ENCODE data around the gene SULT2B1.

SULT2B1 gene

DNA sequence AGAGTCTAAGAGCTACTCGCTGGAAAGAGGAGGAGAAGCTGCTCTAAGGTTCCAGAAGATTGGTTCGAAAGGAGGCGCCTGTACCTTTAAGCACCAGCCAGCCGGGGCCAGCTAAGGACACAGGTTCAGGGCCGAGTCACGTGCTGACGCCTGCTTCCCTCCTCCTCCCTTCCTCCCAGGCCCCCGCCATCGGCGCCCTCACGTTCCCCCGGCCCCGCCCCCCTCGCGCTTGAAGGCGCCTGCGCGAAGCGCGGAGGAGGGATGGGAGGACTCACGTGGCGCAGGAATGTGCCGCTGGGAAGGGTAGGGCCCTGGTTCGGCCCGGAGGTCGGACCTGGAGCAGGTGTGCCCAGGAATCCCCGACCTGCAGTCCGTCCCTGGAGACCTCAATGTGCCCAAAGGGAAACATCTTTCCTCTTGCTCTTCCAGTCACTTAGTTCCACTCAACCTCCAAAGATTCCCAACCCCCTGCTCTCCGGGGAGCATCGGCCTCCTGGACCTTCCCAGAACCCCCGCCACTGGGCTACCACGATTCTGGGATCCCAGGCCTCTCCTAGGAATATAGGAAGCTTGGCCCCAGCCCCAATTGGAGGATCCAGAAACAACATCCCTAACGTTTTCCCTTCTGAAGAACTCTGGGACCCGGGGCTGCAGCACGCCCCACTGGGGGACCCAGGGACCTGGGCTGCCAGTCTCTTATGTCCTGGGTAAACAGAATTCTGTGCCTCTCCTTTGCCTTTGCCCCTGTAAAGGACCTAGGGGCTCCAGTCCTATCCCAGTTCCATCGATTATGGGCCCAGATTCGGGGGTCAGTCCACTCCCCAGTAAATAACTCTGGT, 82.7 kb downstream of the SULT2B1 start:
- peak; percentile 88 for DNase-seq (ENCODE audit: low read depth)

DNA sequence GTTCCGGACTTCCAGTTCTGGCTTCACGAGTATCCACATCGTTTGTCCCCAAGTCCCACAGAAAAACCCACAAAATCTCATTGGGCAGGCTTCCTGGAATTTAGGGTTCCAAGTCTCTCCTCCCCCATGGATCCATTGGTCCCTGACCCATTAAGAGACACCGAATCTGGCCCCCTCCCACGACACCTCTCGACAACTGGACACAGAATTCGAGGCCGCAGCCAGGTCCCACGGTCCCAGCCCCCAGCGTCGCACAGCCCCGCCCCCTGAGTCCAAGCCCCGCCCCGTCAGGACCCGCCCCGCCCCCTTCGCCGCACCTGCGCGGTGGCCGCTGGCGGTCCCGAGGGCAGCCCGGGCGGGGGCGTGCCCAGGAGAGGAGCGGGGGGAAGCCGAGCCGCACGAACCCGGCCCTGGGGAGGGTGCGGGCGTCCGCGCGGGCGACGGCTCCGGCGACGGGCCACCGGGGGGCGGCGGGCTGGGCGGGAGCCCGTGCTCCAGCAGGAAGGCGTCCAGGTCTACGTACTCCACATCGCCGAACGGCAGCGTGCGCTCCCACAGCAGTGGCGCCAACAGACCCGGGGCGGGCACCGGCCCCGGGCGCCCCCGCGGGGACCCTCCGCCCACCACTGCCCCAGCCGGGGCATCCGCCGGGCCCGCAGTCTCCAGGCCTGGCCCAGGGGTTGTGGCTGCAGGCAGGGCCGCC, 83.4 kb downstream of the SULT2B1 start:
- DNase-seq (ENCODE audit: low read depth), result peak; percentile 74

DNA sequence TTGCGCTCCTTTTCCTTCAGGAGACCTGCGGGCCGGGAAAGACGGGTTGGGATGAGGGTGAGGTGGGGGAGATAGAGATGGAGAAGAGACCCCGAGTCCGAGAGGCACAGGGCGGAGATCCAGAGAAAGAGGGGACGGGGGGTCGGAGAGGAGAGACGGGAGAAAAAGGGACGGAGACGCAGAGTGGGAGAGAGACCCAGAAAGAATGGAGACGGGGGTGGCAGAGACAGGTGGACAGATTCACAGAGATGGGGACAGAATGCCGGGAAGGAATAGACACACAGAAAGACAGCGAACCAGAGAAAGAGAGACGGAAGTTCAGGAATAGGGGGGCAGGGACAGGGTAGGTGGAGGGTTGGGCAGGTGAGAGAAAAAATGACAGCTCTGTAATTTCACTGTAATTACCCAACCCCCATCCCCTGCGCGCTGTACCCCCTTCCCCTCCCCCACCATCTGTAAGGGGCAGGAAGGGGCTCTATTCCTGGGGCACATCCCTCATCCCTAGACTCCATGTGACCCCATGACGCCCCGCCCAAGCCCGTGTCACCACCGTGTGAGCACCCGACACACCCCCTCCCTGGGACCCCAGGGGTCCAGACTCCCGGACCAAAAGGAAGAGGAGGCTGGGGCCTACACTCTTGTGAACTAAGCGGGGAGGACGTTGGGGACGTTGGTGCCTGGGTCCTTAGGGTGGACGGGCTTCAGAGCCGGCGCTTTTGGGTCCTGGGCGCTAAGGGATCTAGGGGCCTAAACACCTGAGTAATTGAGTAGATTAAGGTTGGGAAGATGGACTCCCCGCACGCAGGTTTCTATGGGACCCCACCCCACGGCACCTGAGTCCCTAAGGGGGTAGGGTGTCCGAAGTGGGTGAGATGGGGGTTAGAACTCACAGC, 84.2 kb downstream of the SULT2B1 start:
- no peak for DNase-seq (ENCODE audit: low read depth)

DNA sequence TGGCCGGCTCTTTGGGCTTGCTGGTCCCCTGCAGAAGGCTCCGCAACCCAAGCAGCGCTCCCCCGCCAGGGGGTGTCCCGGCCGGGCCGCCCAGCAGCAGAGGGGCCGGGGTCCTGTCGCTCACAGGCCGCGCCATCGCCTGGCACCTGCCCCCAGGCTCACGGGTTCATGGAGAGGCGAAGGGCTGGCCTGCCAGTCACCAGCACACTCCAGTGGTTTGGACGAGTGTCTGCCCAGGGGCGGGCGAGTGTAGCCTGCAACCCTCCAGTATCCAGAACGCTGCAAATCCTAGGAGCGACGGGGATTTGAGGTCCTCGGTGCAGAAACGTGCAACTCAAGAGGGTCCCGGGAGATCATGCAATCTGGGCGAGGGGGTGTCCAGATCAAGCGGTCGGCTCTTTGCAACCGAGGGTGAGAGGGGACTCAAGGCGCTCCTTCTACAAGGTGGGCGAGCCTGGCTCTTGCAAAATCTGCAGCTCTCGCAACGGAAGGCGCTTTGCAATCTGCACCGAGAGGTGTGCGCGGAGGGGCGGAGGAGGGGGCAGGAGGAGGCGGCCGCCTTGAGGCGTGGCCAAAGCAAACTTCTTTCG, 85.0 kb downstream of the SULT2B1 start, which contains the start of gene DBP:
TSS of gene DBP (minus strand) at position 521 of the 590 bp plus-strand sequence. CDS start at position 136, 385 bp downstream.
- DNase-seq (ENCODE audit: low read depth), result no peak

DNA sequence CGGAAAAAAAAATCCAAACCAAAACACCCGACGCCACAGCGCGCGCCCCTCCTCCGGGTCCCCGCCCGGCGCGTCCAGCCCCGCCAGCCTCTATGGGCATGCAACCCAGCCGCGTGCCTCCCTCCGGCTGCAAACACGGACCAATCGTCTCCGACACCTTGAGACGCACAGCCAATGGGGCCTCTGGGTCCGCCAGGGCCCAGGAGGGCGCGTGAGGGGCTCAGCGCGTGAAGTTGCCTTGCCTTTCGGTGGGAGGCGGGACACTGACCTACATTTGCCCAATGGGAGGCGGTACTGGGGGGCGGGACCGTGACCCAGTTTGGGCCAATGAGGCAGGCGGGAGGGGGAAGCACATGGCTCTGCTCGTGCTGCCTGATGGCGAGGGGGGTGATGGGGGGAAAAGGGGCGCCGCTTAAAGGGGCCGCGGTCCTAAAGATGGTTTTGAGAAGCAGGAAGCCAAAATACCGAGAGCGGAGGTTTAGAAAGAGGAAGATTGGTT, 85.5 kb downstream of the SULT2B1 start:
- DNase-seq (ENCODE audit: low read depth), result peak; percentile 99

DNA sequence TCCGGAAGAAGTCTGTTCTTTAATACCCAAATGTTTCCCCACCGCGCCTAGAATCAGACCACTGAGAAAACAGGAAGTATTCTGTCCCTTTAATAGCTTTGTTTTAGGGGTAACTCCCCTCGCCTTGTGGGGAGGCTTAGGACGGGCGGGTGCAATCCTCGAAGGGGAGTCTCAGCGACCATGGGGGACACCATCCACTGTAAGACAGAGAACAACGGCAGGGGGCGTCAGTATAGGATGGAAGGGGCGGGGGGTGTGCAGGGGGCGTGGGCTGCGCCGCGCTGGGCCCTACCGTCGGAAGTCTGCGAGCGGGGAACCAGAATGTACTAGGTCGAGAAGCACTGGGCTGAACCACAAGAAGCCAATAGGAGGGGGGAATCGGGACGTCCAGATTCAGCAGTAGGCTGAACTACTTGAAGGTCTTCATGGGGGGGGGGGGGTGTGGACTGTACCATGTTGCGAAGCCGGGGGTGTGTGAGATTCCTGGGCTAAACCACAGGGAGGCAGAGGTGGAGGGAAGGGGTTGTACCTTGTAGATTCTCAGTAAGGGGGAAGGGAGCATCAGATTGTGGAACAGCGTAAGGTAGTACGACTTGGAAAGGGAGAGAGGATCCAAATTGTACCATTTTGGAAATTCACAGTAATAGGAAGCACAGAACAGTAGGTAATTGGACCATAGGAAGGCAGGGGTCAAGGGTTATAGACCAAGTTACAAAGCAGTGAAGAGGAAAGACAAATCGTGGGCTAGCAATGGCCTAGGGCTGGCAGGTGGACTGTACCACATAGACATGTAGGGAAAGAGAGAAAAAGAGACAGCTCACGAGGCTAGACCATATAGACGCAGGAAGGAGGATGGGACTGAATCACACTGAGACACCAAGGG, 86.2 kb downstream of the SULT2B1 start:
- peak; percentile 71 for DNase-seq (ENCODE audit: low read depth)

DNA sequence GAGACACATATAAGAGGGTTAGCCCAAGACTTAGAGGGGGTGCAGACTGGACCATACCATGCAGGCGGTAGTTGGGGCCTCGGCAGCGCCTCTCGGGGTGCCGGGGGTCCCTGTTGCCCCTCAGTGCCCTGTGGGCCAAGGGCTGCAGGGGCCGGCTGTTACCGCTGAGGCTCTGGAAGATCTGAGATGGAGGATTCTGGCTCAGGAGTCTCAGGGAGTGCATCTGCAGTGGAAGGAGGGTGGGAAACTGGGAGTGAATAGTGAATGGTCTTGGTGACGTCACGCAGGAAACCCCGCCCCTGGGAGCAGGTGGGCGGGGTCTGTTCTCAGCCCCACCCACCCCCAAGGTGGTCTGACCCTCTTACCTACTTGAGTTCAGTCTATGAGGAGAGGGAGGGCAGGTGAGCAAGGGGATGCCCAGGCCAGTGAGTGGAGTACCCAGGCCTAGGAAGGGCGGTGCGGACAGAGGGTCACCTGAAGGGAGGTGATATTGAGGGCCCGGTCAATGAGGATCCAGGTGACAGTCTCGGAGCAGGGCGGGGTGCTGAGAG, 86.9 kb downstream of the SULT2B1 start:
- no peak for DNase-seq (ENCODE audit: low read depth)

DNA sequence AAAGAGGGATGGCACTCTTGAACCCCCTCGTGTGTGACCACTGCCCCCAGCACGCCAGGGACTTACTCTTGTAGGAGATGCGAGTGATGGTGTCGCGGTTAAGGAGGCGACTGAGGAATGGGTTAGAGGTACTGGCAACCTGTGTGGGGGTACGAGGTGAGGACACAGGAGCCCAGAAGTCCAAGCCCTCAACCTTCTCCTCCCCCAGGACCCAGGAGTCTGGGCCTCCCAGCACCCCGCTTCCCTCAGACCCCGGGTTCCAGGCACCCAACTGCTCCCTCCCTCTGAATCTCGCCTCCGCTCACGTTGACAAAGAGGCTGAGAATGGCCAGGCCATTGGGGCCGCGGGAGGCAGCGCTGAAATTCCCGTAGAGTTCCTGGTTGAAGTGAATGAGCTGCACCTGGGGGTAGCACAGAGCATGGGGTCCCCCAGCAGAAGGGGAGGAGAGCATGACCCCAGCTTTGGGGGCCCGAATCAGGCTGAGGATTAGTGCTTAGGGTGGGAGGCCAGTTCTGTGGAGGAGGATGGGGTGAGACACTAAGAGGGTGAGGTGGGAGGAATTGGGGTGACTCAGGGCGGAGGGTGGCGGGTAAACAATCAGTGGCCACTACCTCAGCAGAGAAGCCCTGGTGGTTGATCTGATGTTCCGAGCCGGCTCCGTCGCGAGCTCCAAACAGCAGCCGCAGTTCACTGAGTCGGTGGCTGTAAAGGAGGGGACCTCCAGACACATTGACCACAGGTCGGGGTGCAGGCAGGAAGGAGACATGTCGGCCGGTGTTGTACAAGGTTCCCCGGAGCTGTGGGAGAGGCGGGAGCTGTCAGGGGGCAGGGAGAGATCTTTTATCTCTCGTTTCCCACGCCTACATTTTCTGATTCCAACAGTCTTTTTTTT, 87.8 kb downstream of the SULT2B1 start:
- DNase-seq (ENCODE audit: low read depth), result no peak

DNA sequence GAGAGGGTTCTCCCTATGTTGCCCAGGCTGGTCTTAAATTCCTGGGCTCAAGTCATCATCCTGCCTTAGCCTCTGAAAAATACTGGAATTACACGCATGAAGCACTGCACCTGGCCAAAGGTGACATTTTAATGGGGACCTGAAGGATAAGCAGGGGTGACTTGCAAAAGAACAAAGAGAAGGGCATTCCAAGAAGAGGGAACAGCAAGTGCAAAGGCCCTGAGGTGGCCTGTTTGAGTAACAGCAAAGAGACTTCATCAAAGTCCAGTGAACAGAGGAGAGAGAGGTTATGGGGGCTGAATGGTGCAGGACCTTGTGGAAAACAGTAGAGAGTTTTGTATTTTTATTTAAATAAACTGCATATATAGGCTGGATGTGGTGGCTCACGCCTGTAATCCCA, 89.9 kb downstream of the SULT2B1 start:
- DNase-seq (ENCODE audit: low read depth), result no peak

DNA sequence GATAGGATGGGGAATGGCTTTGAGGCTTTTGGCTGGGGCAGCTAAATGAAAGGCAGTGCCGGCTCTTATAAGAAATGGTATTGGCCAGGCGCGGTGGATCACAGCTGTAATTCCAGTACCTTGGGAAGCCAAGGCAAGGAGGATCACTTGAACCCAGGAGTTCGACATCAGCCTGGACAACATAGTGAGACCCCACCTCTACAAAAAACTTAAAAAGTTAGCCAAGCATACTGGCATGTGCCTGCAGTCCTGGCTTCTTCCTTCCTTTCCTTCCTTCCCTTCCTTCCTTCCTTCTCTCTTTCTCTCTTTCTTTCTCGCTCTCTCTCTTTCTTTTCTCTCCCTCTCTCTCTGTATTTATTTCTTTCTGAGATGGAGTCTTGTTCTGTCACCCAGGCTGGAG, 90.9 kb downstream of the SULT2B1 start:
- DNase-seq (ENCODE audit: low read depth), result no peak

DNA sequence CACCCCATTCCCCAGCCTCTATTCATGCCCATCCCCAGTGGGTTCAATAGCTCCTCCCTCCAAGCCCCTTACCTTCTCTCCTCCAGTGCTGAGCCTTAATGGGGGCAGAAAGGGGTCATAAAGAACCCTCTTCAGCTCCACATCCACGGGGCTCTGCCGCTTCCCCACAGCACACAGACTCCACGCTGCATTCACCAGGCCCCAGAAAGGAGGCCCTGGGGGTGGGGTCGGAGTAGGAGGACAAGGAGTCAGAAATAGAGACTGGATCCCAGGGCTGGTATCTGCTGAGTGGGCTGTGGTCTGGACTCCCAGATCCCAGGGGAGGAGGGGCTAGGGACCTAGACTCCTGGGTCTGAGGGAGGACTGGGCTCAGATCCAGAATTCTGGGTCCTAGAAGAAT, 92.4 kb downstream of the SULT2B1 start:
- no peak for DNase-seq (ENCODE audit: low read depth)

DNA sequence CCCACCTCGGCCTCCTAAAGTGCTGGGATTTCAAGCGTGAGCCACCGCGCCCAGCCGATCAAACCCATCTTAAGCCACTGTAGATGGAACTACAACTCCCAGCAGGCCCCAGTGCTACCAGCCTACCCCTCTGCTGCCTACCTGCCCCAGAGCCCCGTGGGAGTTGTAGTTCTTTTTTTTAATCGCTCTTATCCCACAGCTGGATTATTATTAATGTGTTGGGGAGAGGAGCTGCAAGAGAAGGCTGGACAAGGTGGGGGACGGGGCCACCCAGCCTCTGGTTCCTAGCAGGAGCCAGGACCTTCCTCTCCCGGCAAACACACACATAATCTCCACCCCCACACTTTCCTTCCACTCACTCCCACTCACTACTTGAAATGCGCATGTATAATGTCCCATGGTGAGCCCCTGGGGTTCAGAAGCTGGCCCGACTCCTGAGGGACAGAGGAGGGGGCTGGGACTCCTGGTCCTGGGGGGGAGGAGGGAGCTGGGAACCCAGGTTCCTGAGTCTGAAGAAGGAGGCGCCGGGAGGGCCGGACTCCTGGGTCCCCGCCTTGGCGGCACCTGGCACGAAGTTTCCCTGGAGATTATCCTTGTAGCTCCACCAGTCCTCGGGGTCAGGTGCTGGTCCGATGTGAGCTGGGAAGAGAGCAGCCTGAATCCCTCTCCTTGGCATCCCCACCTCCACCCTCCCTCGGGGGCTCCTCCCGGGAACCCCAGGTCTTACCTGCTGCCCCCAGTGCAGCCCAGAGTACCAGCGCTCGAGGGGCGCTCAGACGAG, 93.1 kb downstream of the SULT2B1 start:
- peak; percentile 56 for DNase-seq (ENCODE audit: low read depth)

DNA sequence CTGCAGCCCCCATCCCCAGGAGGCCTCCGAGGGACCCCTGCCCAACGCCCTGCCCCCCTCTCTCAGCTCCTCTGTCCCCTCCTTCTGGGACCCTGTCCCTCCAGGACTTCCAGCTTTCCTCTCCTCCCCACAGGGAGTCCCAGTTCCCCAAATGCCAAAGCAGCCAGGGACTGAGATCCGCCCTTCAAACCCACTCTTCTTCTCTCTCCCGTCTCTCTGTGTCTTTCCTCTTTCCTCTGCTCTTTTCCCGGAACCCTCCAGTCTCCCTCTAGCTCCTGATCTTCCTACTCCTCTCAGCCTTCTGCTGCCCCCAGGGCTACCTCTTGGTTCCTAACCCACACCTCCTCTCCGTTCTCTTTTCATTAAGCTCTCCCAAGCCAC, 93.6 kb downstream of the SULT2B1 start:
- DNase-seq (ENCODE audit: low read depth), result no peak

DNA sequence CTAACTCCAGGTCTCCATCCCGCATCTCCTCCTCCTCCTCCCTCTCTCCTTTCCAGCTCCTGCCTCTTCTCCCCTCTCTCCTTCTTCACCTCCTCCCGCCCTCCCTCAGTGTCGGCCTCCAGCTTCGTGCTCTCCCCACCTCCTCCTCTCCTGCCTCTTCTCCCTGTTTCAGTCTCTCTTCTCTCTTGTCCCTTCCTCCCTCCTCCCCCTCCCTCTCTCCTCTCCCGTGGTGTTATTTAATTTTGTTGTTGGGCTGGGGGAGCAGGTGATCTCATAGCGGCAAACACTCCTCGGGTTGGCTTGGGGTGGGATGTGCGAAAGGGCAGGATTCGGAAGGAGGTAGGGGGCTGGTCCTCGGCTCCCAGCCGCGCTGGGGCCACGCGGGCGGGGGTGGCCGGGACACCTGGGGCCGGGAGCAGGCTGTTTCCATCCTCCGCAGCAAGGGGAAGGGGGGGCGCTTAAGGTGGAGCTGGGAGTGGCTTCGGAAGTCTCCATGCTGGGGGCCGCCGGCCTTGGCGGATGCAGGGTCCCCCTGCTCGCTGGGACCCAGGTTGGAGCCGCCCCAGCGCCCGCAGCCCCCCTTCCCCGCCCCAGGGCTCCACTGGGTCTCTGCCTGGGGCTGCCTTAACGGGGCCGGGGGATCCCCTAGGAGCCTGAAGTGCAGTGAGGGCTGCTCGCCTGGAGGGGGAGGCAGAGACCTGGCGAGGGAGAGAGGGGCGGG, 94.2 kb downstream of the SULT2B1 start, which contains the start of gene CA11:
TSS of gene CA11 (minus strand) at position 187 of the 721 bp plus-strand sequence. CDS start 555 bp downstream, outside the sequence.
- peak; percentile 87 for DNase-seq (ENCODE audit: low read depth)

DNA sequence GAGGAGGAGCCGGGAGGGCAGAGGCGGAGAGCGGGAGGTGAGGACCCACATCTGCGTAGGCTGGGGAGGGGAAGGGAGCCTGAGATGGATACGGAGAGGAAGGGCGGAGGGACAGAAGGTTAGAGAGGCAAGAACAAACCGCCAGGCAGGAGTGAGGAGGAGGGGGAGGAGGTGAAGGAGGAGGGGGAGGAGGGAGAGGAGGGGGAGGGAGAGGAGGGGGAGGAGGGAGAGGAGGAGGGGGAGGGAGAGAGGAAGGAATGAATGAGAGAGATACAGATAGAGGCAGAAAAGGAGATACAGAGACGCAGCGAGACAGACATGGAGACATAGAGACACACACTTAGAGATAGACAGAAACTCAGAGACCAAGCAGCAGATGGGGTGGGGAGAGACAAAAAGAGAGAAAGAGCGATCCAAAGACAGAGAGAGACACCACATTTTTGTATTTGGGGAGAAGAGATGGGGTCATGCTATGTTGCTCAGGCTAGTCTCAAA, 94.8 kb downstream of the SULT2B1 start:
- no peak for DNase-seq (ENCODE audit: low read depth)

DNA sequence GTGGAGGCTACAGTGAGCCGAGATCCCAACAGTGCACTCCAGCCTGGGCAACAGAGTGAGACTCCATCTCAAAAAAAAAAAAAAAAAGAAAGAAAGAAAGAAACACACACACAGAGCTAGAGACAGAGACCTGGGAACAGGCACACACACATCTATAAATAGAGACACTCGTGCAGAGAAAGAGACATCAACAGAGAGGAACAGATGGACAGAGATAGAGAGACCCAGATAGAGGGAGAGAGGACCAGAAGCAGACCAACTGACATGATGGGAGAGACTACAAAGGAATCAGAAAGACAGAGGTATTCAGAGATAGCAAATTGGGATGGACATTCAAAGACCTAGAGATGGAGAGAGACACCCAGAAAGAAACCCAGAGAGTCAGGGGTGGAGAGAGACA, 96.2 kb downstream of the SULT2B1 start:
- DNase-seq (ENCODE audit: low read depth), result no peak
